ENCODE data around the gene PPCDC. TPM values are rescaled to one million over a fixed set of nuclear protein-coding genes. Genes with fewer than 3 reads are reported as not detected.

Gene PPCDC
- total and polyA plus RNA-seq, 5 experiments from 2014 or later, result 12.0 to 16.7 (median 13.4) TPM

- H3K4me1 Mint-ChIP-seq, result peaks cover 0 to 36% (median 2%) of the 10 kb centered on the region in 4 donors
- no peak overlapping the region for H3K27ac Mint-ChIP-seq
- H3K4me3 Mint-ChIP-seq, result no peak overlapping the region
- H3K27me3 Mint-ChIP-seq, result no peaks in the 10 kb centered on the region
- POLR2A ChIA-PET, result no interaction called here
- H3K36me3 Mint-ChIP-seq, result peaks cover 0 to 16% (median 3%) of the 10 kb centered on the region in 3 donors
- DNase-seq, result no peak
- ATAC-seq, result no peak
- no peaks in the 10 kb centered on the region for H3K9me3 Mint-ChIP-seq
These were observed 26.0 kb downstream of the PPCDC start for GRCh38 chr15:75049392-75049791.

GRCh38 chr15:75050283-75050682 lies 26.9 kb downstream of the PPCDC start:
- POLR2A ChIA-PET, result no interaction called here
- Mint-ChIP-seq H3K36me3 (peaks cover 0 to 12% (median 0%) of the 10 kb centered on the region in 3 donors), H3K27ac (no peak overlapping the region), H3K27me3 (no peaks in the 10 kb centered on the region), H3K4me1 (peaks cover 0 to 31% (median 1%) of the 10 kb centered on the region in 4 donors), H3K4me3 (no peak overlapping the region), H3K9me3 (no peaks in the 10 kb centered on the region)
- ATAC-seq (no peak), DNase-seq (no peak)

GRCh38 chr15:75051191-75051608 lies 27.8 kb downstream of the PPCDC start:
- H3K9me3 Mint-ChIP-seq, result no peaks in the 10 kb centered on the region
- H3K4me3 Mint-ChIP-seq, result no peak overlapping the region
- H3K27ac Mint-ChIP-seq, result peak overlapping the region in 1 of 10 donors; percentile 29
- POLR2A ChIA-PET, result no interaction called here
- peaks cover 0 to 23% (median 1%) of the 10 kb centered on the region in 4 donors for H3K4me1 Mint-ChIP-seq
- ATAC-seq (no peak), DNase-seq (no peak)
- H3K27me3 Mint-ChIP-seq, result no peaks in the 10 kb centered on the region
- H3K36me3 Mint-ChIP-seq, result peaks cover 0 to 12% (median 0%) of the 10 kb centered on the region in 3 donors

GRCh38 chr15:75051711-75052110 lies 28.3 kb downstream of the PPCDC start:
- ATAC-seq (no peak), DNase-seq (no peak)
- Mint-ChIP-seq H3K36me3 (peaks cover 0 to 10% (median 0%) of the 10 kb centered on the region in 3 donors), H3K4me1 (peaks cover 0 to 18% (median 1%) of the 10 kb centered on the region in 4 donors), H3K27ac (no peak overlapping the region), H3K9me3 (no peaks in the 10 kb centered on the region), H3K27me3 (no peaks in the 10 kb centered on the region), H3K4me3 (no peak overlapping the region)
- POLR2A ChIA-PET, result no interaction called here

GRCh38 chr15:75052972-75053747 lies 29.8 kb downstream of the PPCDC start:
- Mint-ChIP-seq H3K27ac (no peak overlapping the region), H3K9me3 (no peaks in the 10 kb centered on the region), H3K36me3 (peaks cover 0 to 10% (median 0%) of the 10 kb centered on the region in 3 donors), H3K27me3 (no peaks in the 10 kb centered on the region), H3K4me1 (peaks cover 0 to 6% (median 1%) of the 10 kb centered on the region in 4 donors), H3K4me3 (no peak overlapping the region)
- ATAC-seq (no peak), DNase-seq (no peak)
- POLR2A ChIA-PET, result no interaction called here

- POLR2A ChIA-PET, result no interaction called here
- peaks cover 0 to 6% (median 0%) of the 10 kb centered on the region in 4 donors for H3K4me1 Mint-ChIP-seq
- H3K27ac Mint-ChIP-seq, result no peak overlapping the region
- H3K9me3 Mint-ChIP-seq, result no peaks in the 10 kb centered on the region
- no peak for ATAC-seq
- no peak for DNase-seq
- no peak overlapping the region for H3K4me3 Mint-ChIP-seq
- peaks cover 0 to 7% (median 0%) of the 10 kb centered on the region in 3 donors for H3K36me3 Mint-ChIP-seq
- H3K27me3 Mint-ChIP-seq, result no peaks in the 10 kb centered on the region
These were observed 30.3 kb downstream of the PPCDC start for GRCh38 chr15:75053748-75054125.

GRCh38 chr15:75054172-75054897 lies 30.9 kb downstream of the PPCDC start:
- POLR2A ChIA-PET, result no interaction called here

GRCh38 chr15:75056036-75056435 lies 32.6 kb downstream of the PPCDC start:
- H3K4me1 Mint-ChIP-seq, result peaks cover 0 to 7% (median 0%) of the 10 kb centered on the region in 4 donors
- ATAC-seq, result no peak
- no peak for DNase-seq
- no peak overlapping the region for H3K4me3 Mint-ChIP-seq
- no peaks in the 10 kb centered on the region for H3K27me3 Mint-ChIP-seq
- peak overlapping the region in 1 of 10 donors; percentile 21 for H3K27ac Mint-ChIP-seq
- POLR2A ChIA-PET, result no interaction called here
- peaks cover 0 to 2% (median 0%) of the 10 kb centered on the region in 3 donors for H3K36me3 Mint-ChIP-seq
- H3K9me3 Mint-ChIP-seq, result no peaks in the 10 kb centered on the region

More at GRCh38 chr15:75054172-75054897, 30.9 kb downstream of the PPCDC start:
- Mint-ChIP-seq H3K4me1 (peaks cover 0 to 6% (median 0%) of the 10 kb centered on the region in 4 donors), H3K27ac (no peak overlapping the region), H3K27me3 (no peaks in the 10 kb centered on the region), H3K9me3 (no peaks in the 10 kb centered on the region), H3K4me3 (no peak overlapping the region), H3K36me3 (peaks cover 0 to 2% (median 0%) of the 10 kb centered on the region in 3 donors)
- DNase-seq (no peak), ATAC-seq (no peak)

GRCh38 chr15:75058127-75058905 lies 34.9 kb downstream of the PPCDC start:
- DNase-seq (no peak), ATAC-seq (no peak)
- Mint-ChIP-seq H3K4me3 (no peak overlapping the region), H3K9me3 (no peaks in the 10 kb centered on the region), H3K4me1 (peaks cover 0 to 14% (median 0%) of the 10 kb centered on the region in 4 donors), H3K27ac (no peak overlapping the region), H3K27me3 (no peaks in the 10 kb centered on the region), H3K36me3 (no peaks in the 10 kb centered on the region)
- POLR2A ChIA-PET, result no interaction called here

- Mint-ChIP-seq H3K27me3 (no peaks in the 10 kb centered on the region), H3K4me1 (peaks cover 0 to 15% (median 0%) of the 10 kb centered on the region in 4 donors), H3K27ac (peak overlapping the region in 1 of 10 donors; percentile 21), H3K9me3 (no peaks in the 10 kb centered on the region), H3K36me3 (no peaks in the 10 kb centered on the region), H3K4me3 (no peak overlapping the region)
- POLR2A ChIA-PET, result no interaction called here
- ATAC-seq (no peak), DNase-seq (no peak)
These were observed 36.2 kb downstream of the PPCDC start for GRCh38 chr15:75059607-75060006.

GRCh38 chr15:75061272-75061671 lies 37.9 kb downstream of the PPCDC start:
- H3K9me3 Mint-ChIP-seq, result peaks cover 0 to 8% (median 0%) of the 10 kb centered on the region in 9 donors
- ATAC-seq, result no peak
- no peak overlapping the region for H3K4me3 Mint-ChIP-seq

GRCh38 chr15:75062706-75063105 lies 39.3 kb downstream of the PPCDC start:
- H3K4me3 Mint-ChIP-seq, result no peak overlapping the region
- no peak overlapping the region for H3K27ac Mint-ChIP-seq
- peaks cover 0 to 18% (median 0%) of the 10 kb centered on the region in 9 donors for H3K9me3 Mint-ChIP-seq
- ATAC-seq (no peak), DNase-seq (no peak)
- peaks cover 0 to 4% (median 2%) of the 10 kb centered on the region in 3 donors for H3K36me3 Mint-ChIP-seq
- POLR2A ChIA-PET, result no interaction called here
- no peaks in the 10 kb centered on the region for H3K27me3 Mint-ChIP-seq
- peaks cover 15 to 42% (median 26%) of the 10 kb centered on the region in 4 donors for H3K4me1 Mint-ChIP-seq

More at GRCh38 chr15:75061272-75061671, 37.9 kb downstream of the PPCDC start:
- no peak for DNase-seq
- no peak overlapping the region for H3K27ac Mint-ChIP-seq
- POLR2A ChIA-PET, result interaction anchor here (0.6 kb wide), 1 partner anchor 52 kb away, joined by 3 read pairs; no protein-coding TSS in a partner anchor
- peaks cover 0 to 1% (median 0%) of the 10 kb centered on the region in 3 donors for H3K36me3 Mint-ChIP-seq
- peaks cover 7 to 28% (median 12%) of the 10 kb centered on the region in 4 donors for H3K4me1 Mint-ChIP-seq
- H3K27me3 Mint-ChIP-seq, result no peaks in the 10 kb centered on the region

Data from naive thymus-derived CD8-positive, alpha-beta T cell (primary cell).